GM12873 (cell line): ENCODE results near the gene BRD3.

ENCODE experiments used
- CTCF ChIP-seq: IDR thresholded peaks from 2 replicates; pipeline ENCODE4 v1.5.1; 2012; ENCODE audit warnings: low read depth, mild to moderate bottlenecking, moderate library complexity, low read length, control low read depth; ENCODE audit not compliant: insufficient read depth; ENCODE audit errors: missing control alignments

Gene BRD3

GRCh38 chr9:134002796-134003195, 65.0 kb downstream of the BRD3 start:
- TF ChIP-seq CTCF = no peak

GRCh38 chr9:133999851-134000265, 68.0 kb downstream of the BRD3 start:
- TF ChIP-seq CTCF = no peak

GRCh38 chr9:133998915-133999595, 68.8 kb downstream of the BRD3 start:
- TF ChIP-seq CTCF = no peak

GRCh38 chr9:133997584-133997983, 70.2 kb downstream of the BRD3 start:
- TF ChIP-seq CTCF = no peak

- no peak for TF ChIP-seq CTCF
These were observed 71.0 kb downstream of the BRD3 start for GRCh38 chr9:133996531-133997520.

GRCh38 chr9:133995012-133995896, 72.6 kb downstream of the BRD3 start:
- TF ChIP-seq CTCF = peak; percentile 59
